ENCODE results near the gene ZFYVE26.

The ZFYVE26 gene

GRCh38 chr14:67749341-67750084 is 66.9 kb downstream of the ZFYVE26 start:
- H3K27ac ChIP-seq: no peak overlapping the region
- no peaks in the 10 kb centered on the region for H4K20me1 ChIP-seq
- no peaks in the 10 kb centered on the region for H3K4me1 ChIP-seq
- no peak overlapping the region for H3K4me3 ChIP-seq
- no peaks in the 10 kb centered on the region for H3K9me3 ChIP-seq (replicated peaks in 1 of 11)
- H3K9ac ChIP-seq: no peak overlapping the region
- peaks cover 61 to 75% (median 68%) of the 10 kb centered on the region in 11 experiments for H3K36me3 ChIP-seq
- no peak overlapping the region for H3K4me2 ChIP-seq
- no peaks in the 10 kb centered on the region for H3K27me3 ChIP-seq
- no peak for TF ChIP-seq Cebpa-rat (IDR thresholded peaks at IDR 0.05)

GRCh38 chr14:67748312-67748711 is 68.1 kb downstream of the ZFYVE26 start:
- H3K4me2 ChIP-seq: no peak overlapping the region
- H4K20me1 ChIP-seq: no peaks in the 10 kb centered on the region
- H3K27me3 ChIP-seq: no peaks in the 10 kb centered on the region
- H3K4me1 ChIP-seq: no peaks in the 10 kb centered on the region
- no peak overlapping the region for H3K9ac ChIP-seq
- H3K9me3 ChIP-seq (replicated peaks in 1 of 11): no peaks in the 10 kb centered on the region
- no peak for TF ChIP-seq Cebpa-rat (IDR thresholded peaks at IDR 0.05)
- no peak overlapping the region for H3K4me3 ChIP-seq
- no peak overlapping the region for H3K27ac ChIP-seq
- H3K36me3 ChIP-seq: peaks cover 51 to 63% (median 56%) of the 10 kb centered on the region in 11 experiments

- H3K9ac ChIP-seq: no peak overlapping the region
- no peak overlapping the region for H3K4me2 ChIP-seq
- no peaks in the 10 kb centered on the region for H3K4me1 ChIP-seq
- H3K27me3 ChIP-seq: no peaks in the 10 kb centered on the region
- peaks cover 37 to 49% (median 42%) of the 10 kb centered on the region in 11 experiments for H3K36me3 ChIP-seq
- no peaks in the 10 kb centered on the region for H4K20me1 ChIP-seq
- no peaks in the 10 kb centered on the region for H3K9me3 ChIP-seq (replicated peaks in 1 of 11)
- H3K27ac ChIP-seq: no peak overlapping the region
- no peak for TF ChIP-seq Cebpa-rat (IDR thresholded peaks at IDR 0.05)
- H3K4me3 ChIP-seq: no peak overlapping the region
Observed at GRCh38 chr14:67746927-67747326, 69.5 kb downstream of the ZFYVE26 start.

GRCh38 chr14:67744046-67744445 is 72.3 kb downstream of the ZFYVE26 start:
- Histone ChIP-seq H3K4me3 (no peak overlapping the region), H3K4me2 (no peak overlapping the region), H3K9ac (no peak overlapping the region), H3K9me3 (replicated peaks in 1 of 11) (no peaks in the 10 kb centered on the region), H3K4me1 (peaks cover 0 to 9% (median 6%) of the 10 kb centered on the region in 10 experiments; a peak in 9 of 20 replicates), H3K27ac (no peak overlapping the region), H3K36me3 (peaks cover 9 to 20% (median 14%) of the 10 kb centered on the region in 11 experiments), H3K27me3 (no peaks in the 10 kb centered on the region), H4K20me1 (no peaks in the 10 kb centered on the region)
- no peak for TF ChIP-seq Cebpa-rat (IDR thresholded peaks at IDR 0.05)

GRCh38 chr14:67738740-67739504 is 77.5 kb downstream of the ZFYVE26 start:
- Histone ChIP-seq H3K4me2 (peak overlapping the region in 7 of 11 experiments; percentile 2 to 34 (median 28); a peak in 12 of 22 replicates), H4K20me1 (no peaks in the 10 kb centered on the region), H3K9me3 (replicated peaks in 1 of 11) (no peaks in the 10 kb centered on the region), H3K27me3 (no peaks in the 10 kb centered on the region), H3K36me3 (no peaks in the 10 kb centered on the region), H3K9ac (no peak overlapping the region), H3K4me3 (no peak overlapping the region), H3K4me1 (peaks cover 0 to 11% (median 9%) of the 10 kb centered on the region in 10 experiments; a peak in 9 of 20 replicates), H3K27ac (peak overlapping the region in 3 of 11 experiments; percentile 5 to 32 (median 11); a peak in 1 of 22 replicates)
- peak in 1 of 11 experiments; percentile 39; a peak in 1 of 22 replicates for TF ChIP-seq Cebpa-rat (IDR thresholded peaks at IDR 0.05)

- H3K4me2 ChIP-seq: no peak overlapping the region
- H3K27ac ChIP-seq: no peak overlapping the region
- H3K27me3 ChIP-seq: no peaks in the 10 kb centered on the region
- no peak overlapping the region for H3K4me3 ChIP-seq
- no peaks in the 10 kb centered on the region for H3K36me3 ChIP-seq
- H3K9me3 ChIP-seq (replicated peaks in 1 of 11): no peaks in the 10 kb centered on the region
- no peaks in the 10 kb centered on the region for H4K20me1 ChIP-seq
- no peak overlapping the region for H3K9ac ChIP-seq
- peaks cover 0 to 11% (median 9%) of the 10 kb centered on the region in 10 experiments; a peak in 9 of 20 replicates for H3K4me1 ChIP-seq
- TF ChIP-seq Cebpa-rat (IDR thresholded peaks at IDR 0.05): no peak
Observed at GRCh38 chr14:67736771-67737170, 79.6 kb downstream of the ZFYVE26 start.

GRCh38 chr14:67735336-67736147 is 80.8 kb downstream of the ZFYVE26 start:
- no peak overlapping the region for H3K4me2 ChIP-seq
- peaks cover 0 to 11% (median 9%) of the 10 kb centered on the region in 10 experiments; a peak in 9 of 20 replicates for H3K4me1 ChIP-seq
- no peak for TF ChIP-seq Cebpa-rat (IDR thresholded peaks at IDR 0.05)
- H4K20me1 ChIP-seq: no peaks in the 10 kb centered on the region
- no peak overlapping the region for H3K4me3 ChIP-seq
- no peak overlapping the region for H3K9ac ChIP-seq
- no peak overlapping the region for H3K27ac ChIP-seq
- H3K27me3 ChIP-seq: no peaks in the 10 kb centered on the region
- H3K9me3 ChIP-seq (replicated peaks in 1 of 11): no peaks in the 10 kb centered on the region
- H3K36me3 ChIP-seq: no peaks in the 10 kb centered on the region

- TF ChIP-seq Cebpa-rat (IDR thresholded peaks at IDR 0.05): no peak
- Histone ChIP-seq H3K4me2 (no peak overlapping the region), H3K4me3 (no peak overlapping the region), H3K36me3 (no peaks in the 10 kb centered on the region), H3K27me3 (no peaks in the 10 kb centered on the region), H3K9ac (no peak overlapping the region), H3K9me3 (replicated peaks in 1 of 11) (no peaks in the 10 kb centered on the region), H3K4me1 (peaks cover 0 to 11% (median 8%) of the 10 kb centered on the region in 10 experiments; a peak in 9 of 20 replicates), H3K27ac (no peak overlapping the region), H4K20me1 (no peaks in the 10 kb centered on the region)
Observed at GRCh38 chr14:67734675-67735074, 81.7 kb downstream of the ZFYVE26 start.

- H3K36me3 ChIP-seq: no peaks in the 10 kb centered on the region
- no peaks in the 10 kb centered on the region for H3K27me3 ChIP-seq
- TF ChIP-seq Cebpa-rat (IDR thresholded peaks at IDR 0.05): no peak
- H3K4me2 ChIP-seq: no peak overlapping the region
- no peaks in the 10 kb centered on the region for H3K4me1 ChIP-seq
- H3K9ac ChIP-seq: no peak overlapping the region
- H3K4me3 ChIP-seq: no peak overlapping the region
- H4K20me1 ChIP-seq: no peaks in the 10 kb centered on the region
- no peak overlapping the region for H3K27ac ChIP-seq
- no peaks in the 10 kb centered on the region for H3K9me3 ChIP-seq (replicated peaks in 1 of 11)
Observed at GRCh38 chr14:67733616-67734015, 82.8 kb downstream of the ZFYVE26 start.

All from BLaER1 treated with 17β-estradiol and CSF1 and Interleukin-3, amounts not matched to agents 10 nM and 100 nM (cell line).